OCI-M2 (cell line): Measurements from ENCODE around the gene SLC13A1.
"Not testable (repeated sequence)": the region's sequence is repeated elsewhere in the genome, so short reads cannot be mapped to it uniquely, and the experiment has no call there.

Source experiments
- DNase-seq: peaks from one replicate; lab custom pipeline; 2025; ENCODE audit not compliant: unreplicated experiment; lab: John Stamatoyannopoulos, UW

Gene SLC13A1

GRCh38 chr7:123131961-123132360 lies 67.8 kb downstream of the SLC13A1 start:
- no peak for DNase-seq

- DNase-seq: no peak
Observed at GRCh38 chr7:123131556-123131955, 68.2 kb downstream of the SLC13A1 start.

GRCh38 chr7:123131140-123131539 lies 68.6 kb downstream of the SLC13A1 start:
- no peak for DNase-seq

- DNase-seq: no peak
Observed at GRCh38 chr7:123126691-123127090, 73.1 kb downstream of the SLC13A1 start.

GRCh38 chr7:123126171-123126570 lies 73.6 kb downstream of the SLC13A1 start:
- no peak for DNase-seq

- no peak for DNase-seq
Observed at GRCh38 chr7:123125231-123125630, 74.5 kb downstream of the SLC13A1 start.

- no peak for DNase-seq
Observed at GRCh38 chr7:123122916-123123315, 76.9 kb downstream of the SLC13A1 start.

GRCh38 chr7:123120286-123120685 lies 79.5 kb downstream of the SLC13A1 start:
- no peak for DNase-seq

- no peak for DNase-seq
Observed at GRCh38 chr7:123115331-123115730, 84.4 kb downstream of the SLC13A1 start.

- DNase-seq: no peak
Observed at GRCh38 chr7:123114288-123114687, 85.5 kb downstream of the SLC13A1 start.

GRCh38 chr7:123112833-123113232 lies 86.9 kb downstream of the SLC13A1 start:
- DNase-seq: no peak

GRCh38 chr7:123099712-123100111 lies 100.1 kb downstream of the SLC13A1 start:
- DNase-seq: no peak

GRCh38 chr7:123096976-123097375 lies 102.8 kb downstream of the SLC13A1 start:
- DNase-seq: no peak

- DNase-seq: no peak
Observed at GRCh38 chr7:123096434-123096833, 103.3 kb downstream of the SLC13A1 start.

- no peak for DNase-seq
Observed at GRCh38 chr7:123090456-123090855, 109.3 kb downstream of the SLC13A1 start.

- not testable (repeated sequence) for DNase-seq
Observed at GRCh38 chr7:123086910-123087309, 112.9 kb downstream of the SLC13A1 start.

GRCh38 chr7:123084861-123085260 lies 114.9 kb downstream of the SLC13A1 start:
- not testable (repeated sequence) for DNase-seq

GRCh38 chr7:123079021-123079420 lies 120.7 kb downstream of the SLC13A1 start:
- no peak for DNase-seq

GRCh38 chr7:123075838-123076467 lies 123.8 kb downstream of the SLC13A1 start:
- DNase-seq: no peak

- DNase-seq: no peak
Observed at GRCh38 chr7:123070702-123071286, 129.0 kb downstream of the SLC13A1 start.

GRCh38 chr7:123067814-123068213 lies 132.0 kb downstream of the SLC13A1 start:
- no peak for DNase-seq
